ENCODE measurements around the gene EGLN3. TPM values are rescaled to one million over a fixed set of nuclear protein-coding genes. Genes with fewer than 3 reads are reported as not detected.

The EGLN3 gene
- total and polyA plus RNA-seq, 2 donors (not counting 3 experiments of a cell fraction or from before 2014, with no cell fraction given) = 0.20 TPM; not detected in 1

DNA sequence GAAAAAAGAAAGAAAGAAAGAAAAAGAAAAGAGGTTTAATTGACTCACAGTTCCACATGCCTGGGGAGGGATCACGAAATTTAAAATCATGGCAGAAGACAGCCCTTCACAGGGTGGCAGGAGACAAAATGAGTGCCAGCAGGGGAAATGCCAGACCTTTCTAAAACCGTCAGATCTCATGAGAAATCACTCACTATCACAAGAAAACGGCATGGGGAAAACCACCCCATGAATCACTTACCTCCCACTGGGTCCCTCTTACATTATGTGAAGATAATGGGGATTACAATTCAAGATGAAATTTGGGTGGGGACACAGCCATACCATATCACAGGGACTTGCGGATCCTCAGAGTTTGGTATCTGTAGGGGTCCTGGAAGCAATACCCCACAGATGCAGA lies 16.3 kb upstream of the EGLN3 start:
- BruUV-seq (replicated peaks) = no TSS peak
- no peaks in the 10 kb centered on the region for H3K36me3 ChIP-seq (ENCODE audit: control insufficient read depth in 2 of 2, extremely low read depth in 1 of 2, insufficient read depth in 2 of 2, low read length in 2 of 2)
- H3K9me3 ChIP-seq (replicated peaks; ENCODE audit: control insufficient read depth, insufficient read depth, low read length) = no peaks in the 10 kb centered on the region
- DNase-seq (ENCODE audit: low read depth, low spot score) (no peak), FAIRE-seq (no peak)
- H3K79me2 ChIP-seq (ENCODE audit: control insufficient read depth, insufficient read depth, low read length) = no peaks in the 10 kb centered on the region
- no peaks in the 10 kb centered on the region for H3K4me1 ChIP-seq (ENCODE audit: control insufficient read depth, extremely low read depth, insufficient read depth, low read length)
- no peak overlapping the region for H3K27ac ChIP-seq (ENCODE audit: insufficient read depth, low read depth, low read length)
- dilution Hi-C loops (cut with MboI; ENCODE audit: extremely low pct_ligation_motif_present, low sequenced_read_pairs) (no loop called here), intact Hi-C loops (cut with micrococcal nuclease) (no loop called here)
- no peak overlapping the region for H3K4me3 ChIP-seq (replicated peaks in 1 of 3; ENCODE audit: insufficient read depth in 1 of 3, low read depth in 1 of 3, low read length in 3 of 3)
- H2AFZ ChIP-seq (ENCODE audit: low read depth, low read length) = no peak overlapping the region
- peaks cover 0 to 4% of the 10 kb centered on the region in 2 experiments for H3K27me3 ChIP-seq (ENCODE audit: control insufficient read depth in 2 of 2, insufficient read depth in 2 of 2, low read length in 2 of 2)
- no peak overlapping the region for H3K4me2 ChIP-seq (ENCODE audit: insufficient read depth, low read length)
- H4K20me1 ChIP-seq (replicated peaks; ENCODE audit: control insufficient read depth, extremely low read depth, insufficient read depth, low read length) = no peaks in the 10 kb centered on the region
- H3K9me1 ChIP-seq (replicated peaks; ENCODE audit: control insufficient read depth, extremely low read depth, insufficient read depth, low read length) = no peaks in the 10 kb centered on the region
- no peak overlapping the region for H3K9ac ChIP-seq (replicated peaks; ENCODE audit: extremely low read depth, insufficient read depth, low read length)
- ChIA-PET POLR2A (no interaction called here), CTCF (no interaction called here)
- TF ChIP-seq EZH2 (IDR thresholded peaks at IDR 0.05; ENCODE audit: borderline replicate concordance, low read depth, low read length, severe bottlenecking) (no peak), MYC (IDR thresholded peaks at IDR 0.05; ENCODE audit: low read depth, low read length) (no peak), GATA2 (IDR thresholded peaks at IDR 0.05; ENCODE audit: insufficient read depth, insufficient read length, low read depth, low read length) (no peak), POLR2AphosphoS5 (IDR thresholded peaks at IDR 0.05; ENCODE audit: insufficient read depth, low read depth, low read length) (no peak), CTCF (IDR thresholded peaks at IDR 0.05; ENCODE audit: extremely low read depth in 1 of 2, insufficient read depth in 1 of 2, low read depth in 1 of 2, low read length in 2 of 2) (no peak), FOS (IDR thresholded peaks at IDR 0.05; ENCODE audit: borderline replicate concordance, insufficient read depth, low read length) (no peak), POLR2A (IDR thresholded peaks at IDR 0.05; ENCODE audit: low read depth, low read length) (no peak), MAX (IDR thresholded peaks at IDR 0.05; ENCODE audit: insufficient read depth, insufficient read length) (no peak), JUN (IDR thresholded peaks at IDR 0.05; ENCODE audit: borderline replicate concordance, insufficient read depth, insufficient read length, low read depth) (no peak)

Data from endothelial cell of umbilical vein (primary cell).